KG1 (cell line): ENCODE data around the gene ERICH2.

ENCODE experiments used
- DNase-seq: peaks from one replicate; lab custom pipeline; 2025; lab: John Stamatoyannopoulos, UW

ERICH2 gene

DNA sequence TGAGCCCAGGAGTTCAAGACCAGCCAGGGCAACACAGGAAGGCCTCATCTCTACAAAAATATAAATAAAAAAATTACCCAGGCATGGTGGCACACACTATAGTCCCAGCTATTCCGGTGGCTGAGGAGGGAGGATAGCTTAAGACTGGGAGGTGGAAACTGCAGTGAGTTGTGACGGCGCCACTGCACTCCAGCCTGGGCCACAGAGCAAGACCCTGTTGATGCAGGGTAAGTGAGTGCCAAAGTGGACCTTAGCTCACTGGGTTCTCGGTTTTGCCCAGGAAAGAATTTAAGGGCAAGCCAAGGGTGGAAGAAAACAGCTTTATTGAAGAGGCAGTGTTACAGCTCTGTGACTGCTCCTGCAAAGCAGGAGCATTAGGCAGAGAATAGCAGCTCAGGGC is 6.9 kb upstream of the ERICH2 start:
- DNase-seq = no peak

DNA sequence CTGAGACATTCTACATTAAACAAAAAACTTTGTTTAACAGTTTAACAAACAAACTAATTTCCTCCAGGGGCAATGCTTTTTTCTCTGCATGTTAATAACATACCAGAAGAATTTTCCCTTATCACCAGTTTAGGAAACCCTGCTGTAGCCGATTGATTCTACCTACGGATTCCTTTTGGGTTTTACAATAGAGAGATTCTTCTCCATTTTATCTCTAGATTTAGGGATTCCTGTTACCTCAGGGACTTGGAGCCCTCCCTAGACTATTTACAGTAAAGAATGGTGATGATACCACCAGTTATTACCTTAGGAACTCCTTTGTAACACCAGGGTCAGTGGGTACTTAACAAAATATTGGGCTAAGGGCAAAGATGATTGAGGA is 5.3 kb upstream of the ERICH2 start:
- no peak for DNase-seq

DNA sequence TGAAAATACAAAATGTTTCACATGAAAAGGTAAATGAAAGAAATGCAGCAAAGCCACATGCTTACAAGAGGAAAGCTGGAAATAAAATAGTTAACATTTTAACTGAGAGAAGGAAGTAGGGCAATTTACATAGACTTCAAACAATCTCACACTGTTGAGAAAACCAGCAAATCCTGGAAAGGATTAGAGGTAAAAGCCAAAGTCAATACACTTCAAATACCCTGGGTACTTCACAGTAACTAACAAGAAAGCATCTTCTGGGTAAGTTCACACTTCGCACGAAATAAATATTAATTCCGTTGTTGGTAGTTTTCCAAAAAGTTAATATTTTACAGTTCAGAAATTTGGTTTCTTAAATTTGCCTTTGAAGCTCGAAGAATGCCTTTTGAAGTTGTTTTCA is 3.5 kb upstream of the ERICH2 start:
- no peak for DNase-seq

DNA sequence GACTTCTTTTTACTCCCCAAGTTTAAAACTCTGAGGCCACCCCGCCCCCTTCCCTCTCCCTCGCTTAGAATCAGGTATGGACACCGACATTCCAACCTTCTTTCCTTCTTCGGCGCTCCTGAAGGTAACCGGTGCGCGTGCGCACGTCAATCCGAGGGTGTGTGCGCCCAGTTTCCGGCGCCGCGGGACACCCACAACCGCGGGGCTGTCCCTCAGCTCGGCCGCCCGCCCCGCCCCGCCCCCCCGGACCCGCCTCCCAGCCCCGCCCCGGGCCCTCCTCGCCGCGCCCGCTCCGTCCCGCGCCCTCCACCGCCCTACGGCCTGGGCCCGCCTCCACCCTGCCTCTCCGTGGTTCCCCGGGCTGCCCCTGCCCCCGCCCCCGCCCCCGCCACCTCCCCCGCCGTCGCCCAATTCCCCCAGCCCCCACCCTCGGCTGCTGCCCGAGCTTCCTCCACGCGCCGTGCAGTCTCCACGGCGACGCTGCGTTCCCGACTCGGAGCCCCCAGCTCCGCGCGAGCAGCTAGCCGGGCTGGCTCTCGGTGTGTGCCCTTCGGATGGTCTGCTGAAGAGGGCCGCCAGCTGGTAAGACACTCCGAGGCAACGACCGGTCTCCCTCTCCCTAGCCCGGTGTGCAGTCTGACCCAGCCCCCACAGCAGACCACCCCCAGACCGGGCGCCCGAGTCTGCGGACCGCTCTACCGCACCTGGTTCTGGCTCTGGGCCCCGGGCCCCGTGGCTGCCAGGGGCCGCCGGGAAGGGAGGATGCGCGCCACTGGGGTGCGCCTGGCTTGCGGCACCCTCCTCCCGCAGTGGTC is 635 bp downstream of the ERICH2 start:
- DNase-seq = no peak

DNA sequence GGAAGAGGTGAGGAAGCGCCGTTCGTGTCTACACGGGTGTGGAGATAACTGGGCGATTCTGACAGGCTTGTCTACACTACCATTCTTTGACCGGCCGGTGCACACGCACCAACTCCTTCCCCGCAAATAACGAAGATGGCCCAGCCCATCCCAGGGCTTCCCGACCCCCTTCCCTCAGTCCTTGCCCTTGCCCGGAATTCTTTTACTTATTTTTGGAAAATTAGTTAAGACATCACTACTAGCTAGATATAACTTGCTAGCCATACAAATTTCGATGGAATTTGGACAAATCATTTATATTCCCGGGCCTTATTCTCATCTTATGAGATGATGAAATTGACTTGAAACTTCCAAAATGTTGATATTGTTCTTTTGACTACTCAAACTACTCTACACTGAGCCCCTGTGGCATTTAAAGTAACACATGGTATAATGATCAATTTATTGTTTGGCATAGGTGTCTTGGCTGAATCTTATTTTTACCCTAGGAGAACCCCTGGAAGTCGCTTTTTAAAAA is 1.3 kb downstream of the ERICH2 start:
- no peak for DNase-seq

DNA sequence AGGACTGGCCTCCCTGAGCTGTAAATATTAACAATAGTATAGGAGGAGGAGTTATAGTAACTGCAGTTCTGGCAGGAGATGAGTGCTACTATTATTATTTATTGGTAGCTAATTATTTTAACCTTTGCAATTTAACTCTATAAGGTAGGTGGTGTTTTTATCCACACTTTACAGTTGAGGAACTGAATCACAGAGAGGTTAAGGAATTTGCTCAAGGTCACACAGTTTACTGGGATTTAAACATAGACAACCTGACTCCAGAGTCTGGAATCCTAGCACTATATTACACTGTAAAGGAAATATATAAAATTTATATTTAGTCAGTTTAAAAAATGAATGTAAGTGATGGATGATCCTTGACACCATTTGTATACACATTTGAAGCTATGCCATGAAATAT is 2.1 kb downstream of the ERICH2 start:
- DNase-seq = no peak

DNA sequence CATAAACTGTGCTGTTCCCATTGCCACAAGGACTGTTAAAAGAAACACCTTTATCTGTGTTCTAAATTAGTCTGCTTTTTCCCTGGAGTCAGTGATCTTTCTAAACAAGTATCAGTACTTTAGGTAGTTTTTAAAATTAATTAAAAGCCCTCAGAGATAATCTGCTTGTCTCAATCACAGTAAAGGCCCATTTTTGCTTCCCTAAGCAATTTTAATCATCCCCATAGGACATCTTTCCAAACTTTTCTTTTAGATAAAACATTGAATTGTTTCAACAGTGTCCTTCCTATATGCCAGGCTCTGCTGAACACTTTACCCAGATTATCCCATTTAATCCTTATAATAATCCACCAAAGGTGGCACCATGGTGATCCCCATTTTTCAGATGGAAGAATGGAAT is 3.9 kb downstream of the ERICH2 start:
- no peak for DNase-seq

DNA sequence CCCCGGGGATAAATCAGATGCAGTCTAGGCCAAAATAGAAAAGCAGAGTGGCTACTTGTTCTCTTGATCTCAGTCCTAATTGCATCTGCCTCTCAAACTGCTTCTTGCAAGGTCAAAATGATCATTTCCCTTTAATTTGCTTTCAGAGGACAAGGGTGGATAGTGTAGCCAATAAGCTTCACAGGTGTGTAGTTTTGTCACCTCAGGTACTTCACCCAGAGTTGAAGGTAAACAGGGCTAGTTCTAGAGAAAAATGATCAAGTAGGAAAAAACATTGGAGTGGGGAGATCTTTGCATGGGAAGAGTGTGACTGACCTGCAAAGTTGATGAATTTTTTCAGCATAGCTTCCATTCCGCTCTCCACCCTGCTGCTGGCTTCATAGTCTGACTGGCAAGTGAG is 8.7 kb downstream of the ERICH2 start:
- no peak for DNase-seq

DNA sequence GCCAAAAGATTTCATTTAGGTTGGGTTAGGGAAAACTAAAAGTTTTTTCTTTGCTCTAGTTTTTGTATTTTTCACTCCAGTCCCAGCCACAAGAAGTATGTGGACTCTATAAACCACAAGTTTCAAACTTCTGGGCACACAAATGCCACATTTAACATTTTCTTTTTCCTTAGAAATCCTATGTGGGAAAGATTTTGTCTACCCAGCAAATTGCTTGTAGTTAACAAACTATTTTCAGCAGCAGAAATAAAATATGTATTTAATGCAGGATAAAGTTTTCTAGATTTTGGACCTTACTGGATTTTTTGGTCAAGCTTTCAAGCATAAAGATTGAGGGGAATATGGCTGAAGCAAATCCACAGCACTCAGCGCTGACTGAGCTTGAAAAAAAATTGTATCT is 9.1 kb downstream of the ERICH2 start:
- no peak for DNase-seq

DNA sequence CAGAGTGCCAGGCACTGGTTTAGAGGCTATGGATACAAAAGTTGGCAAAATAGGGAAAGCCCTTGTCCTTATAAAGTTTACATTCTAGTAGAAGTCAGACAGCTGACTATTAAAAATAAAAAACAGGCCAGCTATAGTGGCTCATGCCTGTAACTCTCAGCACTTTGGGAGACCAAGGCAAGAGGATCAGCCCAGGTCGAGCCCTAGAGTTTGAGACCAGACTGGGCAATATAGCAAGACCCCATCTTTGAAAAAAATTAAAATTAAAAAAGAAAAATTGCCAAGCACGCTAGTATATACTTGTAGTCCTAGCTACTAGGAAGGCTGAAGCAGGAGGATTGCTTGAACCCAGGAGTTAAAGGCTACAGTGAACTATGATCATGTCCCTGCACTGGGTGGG is 12.5 kb downstream of the ERICH2 start:
- DNase-seq = no peak

DNA sequence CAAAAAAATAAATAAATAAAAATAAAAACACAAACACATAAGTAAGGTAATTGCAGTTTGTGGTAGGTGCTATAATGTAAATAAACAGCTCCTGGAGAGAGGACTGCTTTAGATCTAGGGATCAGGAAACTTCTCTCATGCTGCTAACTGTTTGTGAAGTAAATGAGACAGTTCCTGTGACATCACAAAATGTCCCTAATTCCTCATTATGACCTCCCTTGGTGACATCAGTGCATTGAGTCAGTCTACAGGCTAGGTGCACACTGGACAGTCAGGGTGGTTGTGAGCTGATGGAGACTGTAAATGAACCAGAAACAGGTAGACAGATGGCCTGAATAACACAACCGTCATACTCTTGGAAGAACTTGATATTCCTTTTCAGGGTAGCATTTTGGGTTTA is 13.4 kb downstream of the ERICH2 start:
- DNase-seq = no peak

DNA sequence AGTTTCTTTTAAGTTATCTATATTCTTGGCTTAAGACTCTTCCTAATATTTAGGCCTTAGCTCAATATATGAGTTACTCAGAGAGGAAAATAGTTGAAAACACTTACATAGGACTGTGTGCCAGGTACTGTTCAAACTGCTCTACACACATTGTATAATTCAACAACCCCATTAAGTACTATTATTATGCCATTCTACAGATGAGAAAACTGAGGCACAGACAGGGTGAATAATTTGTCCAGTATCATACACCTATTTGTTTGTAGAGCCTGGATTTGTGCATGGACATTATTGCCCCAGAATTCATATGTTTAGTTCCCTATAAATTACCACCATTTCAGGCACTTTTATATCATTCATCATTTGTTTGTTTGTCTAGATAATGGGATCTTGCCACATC is 28.8 kb downstream of the ERICH2 start:
- no peak for DNase-seq

DNA sequence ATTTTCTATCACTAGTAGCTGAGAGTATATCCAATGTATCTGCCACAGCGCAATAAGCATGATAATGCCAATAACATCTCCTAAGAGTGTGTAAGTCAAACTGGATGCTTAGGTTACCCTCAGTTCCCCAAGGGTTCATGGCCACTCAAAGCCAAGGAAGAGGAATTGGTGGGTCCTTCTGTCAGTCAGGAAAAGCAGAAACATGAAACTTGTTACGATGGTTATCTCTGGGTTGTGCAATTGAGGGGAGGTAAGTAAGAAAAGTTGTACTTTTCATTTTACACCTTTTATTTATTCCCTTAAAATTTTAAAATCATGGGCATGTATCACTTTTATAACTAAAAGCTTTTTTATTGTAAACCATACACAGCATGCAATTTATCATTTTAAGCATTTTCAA is 36.4 kb downstream of the ERICH2 start:
- DNase-seq = no peak

DNA sequence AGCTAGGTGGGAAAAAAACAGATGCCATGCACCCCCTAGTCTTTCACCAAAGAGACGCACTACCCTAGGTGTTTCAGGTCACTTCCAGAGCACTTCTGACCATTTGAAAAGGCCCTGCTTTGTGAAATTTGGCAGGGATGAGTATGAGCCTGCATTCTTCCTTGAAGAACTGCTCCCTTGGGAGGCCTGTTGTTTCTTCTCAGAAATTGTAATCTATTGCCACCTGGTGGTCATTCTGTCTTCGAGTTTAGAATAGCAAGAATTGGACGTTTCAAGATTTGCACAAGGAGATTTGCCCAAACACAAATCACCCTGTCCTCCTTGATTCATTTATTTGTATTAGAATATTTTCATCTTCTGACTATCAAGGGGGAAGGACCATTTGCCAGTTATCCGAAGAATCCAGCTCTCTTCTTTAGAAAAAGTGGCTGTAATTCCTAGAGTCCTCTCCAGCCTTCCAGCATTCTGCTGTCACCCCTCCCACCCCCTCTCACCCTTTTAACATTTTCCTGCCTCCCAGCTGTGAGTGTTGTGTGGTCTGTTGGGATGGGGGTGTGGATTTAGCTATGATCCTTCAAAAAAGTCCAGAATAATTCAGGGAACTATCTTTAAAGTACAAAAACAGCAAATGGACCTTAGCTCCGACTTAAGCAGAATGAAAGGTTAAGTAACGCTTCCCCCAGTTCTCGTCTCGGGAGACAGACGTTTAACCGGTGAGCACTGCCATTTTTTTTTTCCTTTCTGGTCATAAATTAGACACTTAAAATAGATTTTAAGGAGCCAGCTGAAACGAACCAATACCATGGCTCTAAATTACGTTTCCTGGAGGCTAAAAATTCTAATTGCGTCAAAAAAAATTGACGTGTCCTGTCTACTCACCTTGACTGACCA is 42.8 kb downstream of the ERICH2 start:
- DNase-seq = peak; percentile 42

DNA sequence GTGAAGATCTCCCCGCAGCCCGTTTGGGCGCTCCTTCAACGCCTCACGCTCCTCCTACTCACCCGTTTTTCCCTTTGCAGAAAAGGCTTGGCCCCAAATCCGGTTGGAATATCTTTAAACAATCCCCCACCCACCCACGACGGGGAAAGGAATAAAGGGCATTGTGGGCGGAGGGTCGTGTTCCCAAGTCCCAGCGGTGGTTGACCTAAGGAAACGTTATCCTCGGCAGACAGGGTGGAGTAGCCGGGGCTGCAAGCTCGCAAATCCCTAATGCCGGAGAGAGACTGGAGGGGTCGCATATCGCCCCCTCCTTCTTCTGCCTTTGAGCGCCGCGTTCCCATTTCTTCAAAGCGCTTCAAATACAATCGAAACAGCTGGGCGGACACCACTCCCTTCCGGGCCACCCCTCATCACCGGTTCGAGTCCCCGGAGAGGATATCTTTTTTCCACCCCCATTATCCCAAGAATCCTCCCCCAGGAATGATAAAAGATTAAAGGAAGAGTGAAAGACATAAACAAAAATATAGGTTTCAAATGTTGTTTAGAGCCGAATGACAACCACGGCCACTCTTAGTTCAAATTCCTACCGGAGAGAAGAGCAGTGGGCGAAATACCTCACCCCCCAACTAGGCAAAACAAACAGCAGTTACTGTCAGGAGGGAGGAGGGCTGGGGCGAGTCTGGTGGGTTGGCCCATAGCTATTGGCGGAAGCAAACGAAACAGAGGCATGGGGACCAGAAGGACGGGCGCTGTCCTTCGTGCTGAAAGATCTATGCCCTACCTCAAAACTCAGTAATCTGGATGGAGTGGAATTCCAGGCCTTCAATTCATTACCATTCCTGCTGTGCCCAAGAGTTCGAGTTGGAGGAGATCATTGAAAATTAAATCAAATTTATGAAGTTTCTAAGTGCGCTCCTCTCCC is 43.7 kb downstream of the ERICH2 start:
- peak; percentile 17 for DNase-seq

DNA sequence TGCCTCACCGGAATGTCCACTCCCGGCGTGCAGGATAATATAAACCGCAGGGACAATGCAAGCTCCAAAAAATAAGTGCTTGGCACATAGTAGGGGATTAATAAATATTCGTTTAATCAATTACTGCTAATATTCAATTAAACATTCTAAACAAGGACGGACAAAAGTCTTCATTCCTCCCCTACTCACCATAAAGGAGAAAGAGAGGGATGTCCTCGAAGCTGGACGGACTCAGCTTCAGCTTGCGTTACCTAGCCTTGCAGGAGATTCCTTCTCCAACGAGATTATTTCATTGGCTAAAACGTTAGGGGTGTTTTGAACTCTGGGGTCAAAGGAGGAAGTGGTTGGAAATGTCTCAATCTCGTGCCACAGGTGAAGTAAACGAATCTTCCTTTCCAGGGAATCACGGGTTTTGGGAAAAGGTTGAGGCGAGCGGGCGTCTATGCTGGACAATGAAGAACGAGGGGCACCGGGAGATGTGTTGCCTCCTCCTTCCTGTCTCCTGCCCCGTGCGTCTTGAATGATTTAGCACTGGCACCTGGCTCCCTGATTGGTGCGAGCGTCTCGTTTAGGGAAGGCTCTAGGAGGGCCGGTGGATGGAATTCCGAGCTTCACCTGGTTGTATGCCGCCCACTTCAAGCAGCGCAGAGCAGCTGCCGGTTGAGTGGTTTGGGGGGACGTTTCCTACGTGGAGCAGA is 44.5 kb downstream of the ERICH2 start:
- DNase-seq = no peak

DNA sequence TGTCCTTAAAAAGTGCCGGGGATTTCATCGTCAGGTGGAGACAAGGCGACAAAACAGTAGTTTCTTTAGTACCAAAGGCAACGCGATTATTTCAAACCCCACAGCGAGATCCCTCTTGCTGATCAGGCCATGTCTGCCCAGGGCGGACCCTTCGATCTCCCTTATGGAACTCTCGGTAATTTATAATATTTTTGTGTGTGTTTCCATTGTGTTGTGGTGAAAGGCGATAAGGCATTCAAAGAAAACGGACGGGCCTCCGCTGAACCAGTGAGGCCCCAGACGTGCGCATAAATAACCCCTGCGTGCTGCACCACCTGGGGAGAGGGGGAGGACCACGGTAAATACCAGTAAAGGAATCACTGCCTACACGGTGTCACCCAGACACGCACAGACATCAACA is 45.1 kb downstream of the ERICH2 start:
- no peak for DNase-seq

DNA sequence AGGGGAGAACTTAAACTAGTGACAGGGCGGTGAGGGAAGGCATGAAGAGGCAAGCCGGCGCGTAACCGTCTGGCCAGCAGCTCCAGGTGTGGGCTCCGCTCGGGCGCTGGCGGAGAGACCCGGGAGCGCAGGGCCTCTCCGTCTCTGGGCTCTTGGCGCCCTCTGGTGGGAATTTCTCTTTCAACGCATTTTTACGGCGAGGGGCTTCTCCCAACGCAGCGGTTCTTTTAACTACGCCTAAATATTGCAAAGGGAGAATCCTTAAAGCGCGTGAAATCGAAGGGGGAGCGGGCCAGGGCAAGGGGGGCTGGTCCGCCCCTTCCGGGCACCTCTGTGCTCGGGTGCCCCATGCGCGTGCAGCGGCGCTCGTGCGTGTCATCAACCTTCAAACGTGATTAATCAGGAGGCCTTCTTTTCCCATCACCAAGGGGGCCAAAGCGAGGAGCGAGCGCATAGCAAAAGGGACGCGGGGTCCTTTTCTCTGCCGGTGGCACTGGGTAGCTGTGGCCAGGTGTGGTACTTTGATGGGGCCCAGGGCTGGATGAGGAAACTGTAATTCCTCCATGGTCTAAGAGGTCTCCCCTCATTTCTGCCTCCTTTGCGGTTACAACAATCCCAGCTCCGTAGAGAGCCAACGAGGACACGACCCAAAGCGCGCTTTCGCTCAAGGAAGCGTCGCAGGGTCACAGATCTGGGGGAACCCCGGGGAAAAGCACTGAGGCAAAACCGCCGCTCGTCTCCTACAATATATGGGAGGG is 45.7 kb downstream of the ERICH2 start:
- peak; percentile 39 for DNase-seq

DNA sequence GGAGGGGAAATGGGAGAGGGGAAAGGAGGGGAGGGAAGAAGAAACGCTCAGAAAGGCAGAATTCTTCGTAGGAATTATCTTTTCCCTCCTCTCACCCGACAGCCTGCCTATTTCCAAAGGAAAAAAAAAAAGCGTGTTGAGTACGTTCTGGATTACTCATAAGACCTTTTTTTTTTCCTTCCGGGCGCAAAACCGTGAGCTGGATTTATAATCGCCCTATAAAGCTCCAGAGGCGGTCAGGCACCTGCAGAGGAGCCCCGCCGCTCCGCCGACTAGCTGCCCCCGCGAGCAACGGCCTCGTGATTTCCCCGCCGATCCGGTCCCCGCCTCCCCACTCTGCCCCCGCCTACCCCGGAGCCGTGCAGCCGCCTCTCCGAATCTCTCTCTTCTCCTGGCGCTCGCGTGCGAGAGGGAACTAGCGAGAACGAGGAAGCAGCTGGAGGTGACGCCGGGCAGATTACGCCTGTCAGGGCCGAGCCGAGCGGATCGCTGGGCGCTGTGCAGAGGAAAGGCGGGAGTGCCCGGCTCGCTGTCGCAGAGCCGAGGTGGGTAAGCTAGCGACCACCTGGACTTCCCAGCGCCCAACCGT is 46.4 kb downstream of the ERICH2 start, which contains the start of gene GAD1:
Gene GAD1 (plus strand): TSS at position 384 of the 589 bp plus-strand sequence. CDS start 1,705 bp downstream, outside the sequence.
- DNase-seq = peak; percentile 42
